HepG2 (cell line): ENCODE results near the gene SEMA6D. TPM values are rescaled to one million over a fixed set of nuclear protein-coding genes. Genes with fewer than 3 reads are reported as not detected.

ENCODE experiments used
- ATAC-seq: fragments of 200-7000 bp; cut with Tn5 transposase; 3 replicates; pipeline ENCODE4 v1.9.1; 2020; ENCODE audit warnings: mild to moderate bottlenecking, moderate library complexity
- BruUV-seq: library from RNA; stranded (reverse); fragments of 400-500 nt; replicated peaks from 2 replicates; lab custom pipeline; 2021; lab: Mats Ljungman, UMichigan
- CTCF ChIA-PET: fragments of 300-600 bp; formaldehyde crosslinking; extraction: SDS; loops from one replicate; lab custom pipeline; 2021; ENCODE audit warnings: low total read pairs, inconsistent platforms, low intra/inter-chr PET ratio; lab: Yijun Ruan, JAX
- POLR2A ChIA-PET: fragments of 350-600 bp; sonication (Branson Sonifier 250); formaldehyde crosslinking; loops from one replicate; lab custom pipeline; 2020; ENCODE audit warnings: antibody characterized with exemption, inconsistent platforms; lab: Yijun Ruan, JAX
- DNase-seq: peaks from one replicate; pipeline ENCODE4 v3.0.0-alpha.2; 2015; ENCODE audit warnings: low spot score
- FAIRE-seq: peaks from 3 replicates; lab custom pipeline; 2011; peaks lifted over from hg19 to GRCh38; lab: Jason Lieb, UNC
- H2AFZ ChIP-seq: one replicate; pipeline ENCODE4 v1.6.1; 2011; ENCODE audit warnings: low read length, inconsistent platforms
- H3K27ac ChIP-seq: fragments of 300-600 bp; 3 replicates; pipeline ENCODE4 v1.8.0; 2011; ENCODE audit warnings: mixed run types, mild to moderate bottlenecking, mixed read lengths, low read length, inconsistent platforms; ENCODE audit not compliant: insufficient read depth; ENCODE audit errors: extremely low read length
- H3K27me3 ChIP-seq, 2 experiments: fragments of 200-600 bp in 1 of 2; 2 replicates in 1 of 2; 3 replicates in 1 of 2; pipeline versions ENCODE4 v1.6.0 to v1.8.0; 2011; ENCODE audit warnings: low read length in 2 of 2, mild to moderate bottlenecking in 2 of 2, moderate library complexity in 2 of 2, inconsistent platforms in 1 of 2; ENCODE audit not compliant: insufficient read depth in 2 of 2, control insufficient read depth in 1 of 2
- H3K36me3 ChIP-seq, 2 experiments: fragments of 200-600 bp in 1 of 2; replicated peaks in 1 of 2; 2 replicates in 1 of 2; 3 replicates in 1 of 2; pipeline versions ENCODE4 v1.5.1 to v1.8.0; 2011; ENCODE audit warnings: low read length in 2 of 2, inconsistent platforms in 1 of 2; ENCODE audit not compliant: insufficient read depth in 2 of 2, control insufficient read depth in 1 of 2
- H3K4me1 ChIP-seq: 2 replicates; pipeline ENCODE4 v1.5.1; 2012; ENCODE audit warnings: low read length, inconsistent platforms; ENCODE audit not compliant: insufficient read depth
- H3K4me2 ChIP-seq: 2 replicates; pipeline ENCODE4 v1.6.0; 2011; ENCODE audit warnings: low read depth, low read length, inconsistent platforms
- H3K4me3 ChIP-seq, 3 experiments: fragments of 200-600 bp in 1 of 3; sonication (generic), shearing (Covaris generic) in 1 of 3; replicated peaks in 1 of 3; 2 replicates each; pipeline ENCODE4 v1.5.1; 2011 to 2016; ENCODE audit warnings: low read length in 3 of 3, inconsistent platforms in 2 of 3, low read depth in 2 of 3, mild to moderate bottlenecking in 2 of 3, control low read depth in 1 of 3, mixed read lengths in 1 of 3; ENCODE audit not compliant: insufficient read depth in 1 of 3
- H3K79me2 ChIP-seq: one replicate; pipeline ENCODE4 v1.6.1; 2011; ENCODE audit warnings: low read length, inconsistent platforms; ENCODE audit not compliant: insufficient read depth
- H3K9ac ChIP-seq: 2 replicates; pipeline ENCODE4 v1.6.0; 2011; ENCODE audit warnings: mild to moderate bottlenecking, low read depth, low read length, inconsistent platforms; ENCODE audit not compliant: insufficient read depth
- H3K9me3 ChIP-seq: 2 replicates; pipeline ENCODE4 v1.5.1; 2012; ENCODE audit warnings: mild to moderate bottlenecking, low read length
- H4K20me1 ChIP-seq: 2 replicates; pipeline ENCODE4 v1.6.0; 2011; ENCODE audit warnings: inconsistent platforms, mild to moderate bottlenecking, low read length, moderate library complexity; ENCODE audit not compliant: insufficient read depth
- E2F1 ChIP-seq: sonication (generic); formaldehyde crosslinking; IDR thresholded peaks from 2 replicates; pipeline ENCODE4 v1.5.0; 2020; ENCODE audit warnings: missing genetic modification reagents
- ONECUT2 ChIP-seq: sonication (generic); formaldehyde crosslinking; IDR thresholded peaks from 2 replicates; pipeline ENCODE4 v1.4.0; 2020; ENCODE audit warnings: missing genetic modification reagents
- PRDM4 ChIP-seq: sonication (generic); formaldehyde crosslinking; IDR thresholded peaks from 2 replicates; pipeline ENCODE4 v1.9.0; 2021; ENCODE audit warnings: missing genetic modification reagents, borderline replicate concordance
- SMAD9 ChIP-seq: sonication (generic); formaldehyde crosslinking; IDR thresholded peaks from 2 replicates; pipeline ENCODE4 v1.5.1; 2020; ENCODE audit warnings: mild to moderate bottlenecking, missing genetic modification reagents
- SPEN ChIP-seq: sonication (generic); formaldehyde crosslinking; IDR thresholded peaks from 2 replicates; pipeline ENCODE4 v1.5.1; 2020; ENCODE audit warnings: low read depth, mild to moderate bottlenecking, missing genetic modification reagents
- SRSF4 ChIP-seq: fragments of 200-400 bp; formaldehyde crosslinking; IDR thresholded peaks from one replicate; pipeline ENCODE4 v1.6.1; 2018; ENCODE audit warnings: mild to moderate bottlenecking, low read depth, low read length, moderate library complexity; ENCODE audit not compliant: poor library complexity, severe bottlenecking
- ZNF10 ChIP-seq: sonication (generic); formaldehyde crosslinking; IDR thresholded peaks from 2 replicates; pipeline ENCODE4 v1.4.0; 2020; ENCODE audit warnings: mild to moderate bottlenecking, low read depth, missing genetic modification reagents, borderline replicate concordance
- ZNF557 ChIP-seq: sonication (generic); formaldehyde crosslinking; IDR thresholded peaks from 2 replicates; pipeline ENCODE4 v1.4.0; 2020; ENCODE audit warnings: missing genetic modification reagents
- ZNF580 ChIP-seq: IDR thresholded peaks from 2 replicates; pipeline ENCODE4 v1.6.1; 2016; ENCODE audit warnings: low read depth, borderline replicate concordance
- WGBS: methylation state at CpG from one replicate; pipeline ENCODE4 v1.1.6; 2017; ENCODE audit warnings: low lambda C conversion rate; 5-methylcytosine and 5-hydroxymethylcytosine counted together
- in situ Hi-C: cut with HindIII; loops from 2 replicates; pipeline ENCODE4 v1.10.0; 2017; ENCODE audit warnings: low pct_unique_long_range_greater_than_20kb; ENCODE audit not compliant: extremely low pct_ligation_motif_present
- intact Hi-C: fragments of 100-400 bp; cut with micrococcal nuclease; formaldehyde crosslinking; loops from one replicate; pipeline ENCODE4 v1.10.0; 2022; ENCODE audit not compliant: unreplicated experiment
- polyA plus RNA-seq, 8 experiments: library from polyadenylated mRNA; depleted of rRNA in 3 of 8; stranded (reverse) in 7 of 8; unstranded in 1 of 8; fragments of >200 nt; fragmentation: Illumina TruSeq in 4 of 8; extraction: Trizol in 4 of 8; gene quantifications; 2 replicates each; pipeline versions ENCODE4 v1.2.1 to v1.2.3, GENCODE V29; 2011 to 2016; ENCODE audit warnings: low read depth in 4 of 8, missing spikeins in 1 of 8, mixed read lengths in 1 of 8; ENCODE audit not compliant: insufficient read depth in 1 of 8
- total RNA-seq, 5 experiments: library from RNA; depleted of rRNA; stranded (reverse); fragments of >200 nt; fragmentation: Illumina TruSeq; extraction: Trizol; gene quantifications; 2 replicates each; pipeline ENCODE4 v1.2.3, GENCODE V29; 2016; ENCODE audit warnings: low read depth in 1 of 5
- TF ChIP-seq, protein P1 (sequence below): sonication (generic); formaldehyde crosslinking; IDR thresholded peaks from 2 replicates; pipeline ENCODE4 v1.5.0; 2020; ENCODE audit warnings: mild to moderate bottlenecking, missing genetic modification reagents
- TF ChIP-seq, protein P2 (sequence below), 2 experiments: sonication (generic) in 1 of 2; formaldehyde crosslinking in 1 of 2; IDR thresholded peaks; 2 replicates each; pipeline versions ENCODE4 v1.4.0 to v1.6.1; 2018 to 2020; ENCODE audit warnings: missing genetic modification reagents in 2 of 2, borderline replicate concordance in 1 of 2, low read depth in 1 of 2, mild to moderate bottlenecking in 1 of 2, missing biosample characterization in 1 of 2
- TF ChIP-seq, protein P3 (sequence below): sonication (generic); formaldehyde crosslinking; IDR thresholded peaks from 2 replicates; pipeline ENCODE4 v1.4.0; 2020; ENCODE audit warnings: missing genetic modification reagents, borderline replicate concordance

The SEMA6D gene
- total and polyA plus RNA-seq, 2 of the 13 experiments (the other 11 are each of a cell fraction or from before 2014, with no cell fraction given) = not detected

GRCh38 chr15:47691882-47692281, 25.4 kb upstream of the SEMA6D start (continued):
- TF ChIP-seq, protein P1, sequence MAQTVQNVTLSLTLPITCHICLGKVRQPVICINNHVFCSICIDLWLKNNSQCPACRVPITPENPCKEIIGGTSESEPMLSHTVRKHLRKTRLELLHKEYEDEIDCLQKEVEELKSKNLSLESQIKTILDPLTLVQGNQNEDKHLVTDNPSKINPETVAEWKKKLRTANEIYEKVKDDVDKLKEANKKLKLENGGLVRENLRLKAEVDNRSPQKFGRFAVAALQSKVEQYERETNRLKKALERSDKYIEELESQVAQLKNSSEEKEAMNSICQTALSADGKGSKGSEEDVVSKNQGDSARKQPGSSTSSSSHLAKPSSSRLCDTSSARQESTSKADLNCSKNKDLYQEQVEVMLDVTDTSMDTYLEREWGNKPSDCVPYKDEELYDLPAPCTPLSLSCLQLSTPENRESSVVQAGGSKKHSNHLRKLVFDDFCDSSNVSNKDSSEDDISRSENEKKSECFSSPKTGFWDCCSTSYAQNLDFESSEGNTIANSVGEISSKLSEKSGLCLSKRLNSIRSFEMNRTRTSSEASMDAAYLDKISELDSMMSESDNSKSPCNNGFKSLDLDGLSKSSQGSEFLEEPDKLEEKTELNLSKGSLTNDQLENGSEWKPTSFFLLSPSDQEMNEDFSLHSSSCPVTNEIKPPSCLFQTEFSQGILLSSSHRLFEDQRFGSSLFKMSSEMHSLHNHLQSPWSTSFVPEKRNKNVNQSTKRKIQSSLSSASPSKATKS (CRISPR knock-in tag) = no peak
- no peak for TF ChIP-seq E2F1 (CRISPR knock-in tag)

DNA sequence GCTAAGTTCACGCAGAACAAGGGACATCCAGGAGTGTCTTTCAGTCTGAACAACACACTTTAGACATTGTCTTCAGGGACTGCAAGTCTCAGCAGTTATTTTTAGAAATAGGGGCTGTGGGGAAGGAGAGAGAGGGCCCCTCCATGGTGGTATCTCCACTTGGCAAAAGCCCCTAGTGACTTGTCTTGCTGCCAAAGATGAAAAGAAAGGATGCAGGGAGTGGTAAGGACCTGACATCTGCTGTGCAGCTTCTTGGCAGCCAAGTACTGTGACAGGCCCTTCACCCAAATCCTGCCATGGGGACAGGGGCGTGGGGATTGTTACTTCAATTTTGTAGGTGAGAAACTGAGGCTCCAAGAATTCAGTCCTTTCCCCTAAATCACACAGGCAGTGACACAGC, 21.0 kb upstream of the SEMA6D start:
- Histone ChIP-seq H3K4me3 (no peak overlapping the region), H3K36me3 (no peaks in the 10 kb centered on the region), H3K4me1 (no peaks in the 10 kb centered on the region), H3K79me2 (no peaks in the 10 kb centered on the region), H3K9ac (no peak overlapping the region), H3K9me3 (no peaks in the 10 kb centered on the region), H3K27ac (no peak overlapping the region), H3K4me2 (no peak overlapping the region), H3K27me3 (no peaks in the 10 kb centered on the region), H2AFZ (no peak overlapping the region), H4K20me1 (no peaks in the 10 kb centered on the region)
- ATAC-seq = no peak
- no peak for DNase-seq
- in situ Hi-C loops = no loop called here
- POLR2A ChIA-PET = no interaction called here
- intact Hi-C loops = no loop called here
- BruUV-seq = no TSS peak
- 0% methylated on average over 2 of the region's 2 CpGs for WGBS
- CTCF ChIA-PET = no interaction called here
- FAIRE-seq = no peak
- no peak for TF ChIP-seq ZNF10 (CRISPR knock-in tag)
- no peak for TF ChIP-seq SPEN (CRISPR knock-in tag)
- no peak for TF ChIP-seq SMAD9 (CRISPR knock-in tag)
- TF ChIP-seq, protein P2, sequence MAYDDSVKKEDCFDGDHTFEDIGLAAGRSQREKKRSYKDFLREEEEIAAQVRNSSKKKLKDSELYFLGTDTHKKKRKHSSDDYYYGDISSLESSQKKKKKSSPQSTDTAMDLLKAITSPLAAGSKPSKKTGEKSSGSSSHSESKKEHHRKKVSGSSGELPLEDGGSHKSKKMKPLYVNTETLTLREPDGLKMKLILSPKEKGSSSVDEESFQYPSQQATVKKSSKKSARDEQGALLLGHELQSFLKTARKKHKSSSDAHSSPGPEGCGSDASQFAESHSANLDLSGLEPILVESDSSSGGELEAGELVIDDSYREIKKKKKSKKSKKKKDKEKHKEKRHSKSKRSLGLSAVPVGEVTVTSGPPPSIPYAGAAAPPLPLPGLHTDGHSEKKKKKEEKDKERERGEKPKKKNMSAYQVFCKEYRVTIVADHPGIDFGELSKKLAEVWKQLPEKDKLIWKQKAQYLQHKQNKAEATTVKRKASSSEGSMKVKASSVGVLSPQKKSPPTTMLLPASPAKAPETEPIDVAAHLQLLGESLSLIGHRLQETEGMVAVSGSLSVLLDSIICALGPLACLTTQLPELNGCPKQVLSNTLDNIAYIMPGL (CRISPR knock-in tag; IDR thresholded peaks at IDR 0.05; ENCODE audit: borderline replicate concordance in 1 of 2, low read depth in 1 of 2) = no peak
- TF ChIP-seq, protein P3, sequence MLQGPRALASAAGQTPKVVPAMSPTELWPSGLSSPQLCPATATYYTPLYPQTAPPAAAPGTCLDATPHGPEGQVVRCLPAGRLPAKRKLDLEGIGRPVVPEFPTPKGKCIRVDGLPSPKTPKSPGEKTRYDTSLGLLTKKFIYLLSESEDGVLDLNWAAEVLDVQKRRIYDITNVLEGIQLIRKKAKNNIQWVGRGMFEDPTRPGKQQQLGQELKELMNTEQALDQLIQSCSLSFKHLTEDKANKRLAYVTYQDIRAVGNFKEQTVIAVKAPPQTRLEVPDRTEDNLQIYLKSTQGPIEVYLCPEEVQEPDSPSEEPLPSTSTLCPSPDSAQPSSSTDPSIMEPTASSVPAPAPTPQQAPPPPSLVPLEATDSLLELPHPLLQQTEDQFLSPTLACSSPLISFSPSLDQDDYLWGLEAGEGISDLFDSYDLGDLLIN (CRISPR knock-in tag) = no peak
- TF ChIP-seq ONECUT2 = no peak
- TF ChIP-seq ZNF557 (CRISPR knock-in tag) = no peak
- TF ChIP-seq SRSF4 = no peak
- no peak for TF ChIP-seq ZNF580
- TF ChIP-seq PRDM4 (CRISPR knock-in tag) = no peak
